Raji (cell line): Measurements from ENCODE around the gene SNX17.
A peak's percentile ranks its signal among the peaks of the same experiment; 100 is the strongest.

Source experiments
- POLR2A ChIP-seq: IDR thresholded peaks from 2 replicates; pipeline ENCODE4 v1.6.1; 2011; ENCODE audit warnings: low read depth, low read length, control low read depth; ENCODE audit not compliant: insufficient read depth

SNX17 gene

DNA sequence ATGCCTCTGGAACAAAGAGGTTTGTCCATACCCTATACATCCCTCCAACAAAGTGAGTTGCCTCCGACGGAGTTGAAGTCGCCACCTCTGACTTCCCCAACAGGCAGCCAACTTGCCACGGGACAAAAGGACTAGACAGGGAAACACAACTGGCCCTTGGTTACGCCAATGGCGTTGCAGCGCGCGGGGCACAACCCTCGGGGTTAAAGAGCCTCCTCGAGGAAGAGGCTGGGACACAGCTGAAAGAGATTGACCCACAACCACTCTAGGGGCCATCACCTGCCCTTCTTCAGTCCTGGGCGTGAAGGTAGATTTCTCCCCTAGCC lies 14.4 kb upstream of the SNX17 start:
- TF ChIP-seq POLR2A = no peak

DNA sequence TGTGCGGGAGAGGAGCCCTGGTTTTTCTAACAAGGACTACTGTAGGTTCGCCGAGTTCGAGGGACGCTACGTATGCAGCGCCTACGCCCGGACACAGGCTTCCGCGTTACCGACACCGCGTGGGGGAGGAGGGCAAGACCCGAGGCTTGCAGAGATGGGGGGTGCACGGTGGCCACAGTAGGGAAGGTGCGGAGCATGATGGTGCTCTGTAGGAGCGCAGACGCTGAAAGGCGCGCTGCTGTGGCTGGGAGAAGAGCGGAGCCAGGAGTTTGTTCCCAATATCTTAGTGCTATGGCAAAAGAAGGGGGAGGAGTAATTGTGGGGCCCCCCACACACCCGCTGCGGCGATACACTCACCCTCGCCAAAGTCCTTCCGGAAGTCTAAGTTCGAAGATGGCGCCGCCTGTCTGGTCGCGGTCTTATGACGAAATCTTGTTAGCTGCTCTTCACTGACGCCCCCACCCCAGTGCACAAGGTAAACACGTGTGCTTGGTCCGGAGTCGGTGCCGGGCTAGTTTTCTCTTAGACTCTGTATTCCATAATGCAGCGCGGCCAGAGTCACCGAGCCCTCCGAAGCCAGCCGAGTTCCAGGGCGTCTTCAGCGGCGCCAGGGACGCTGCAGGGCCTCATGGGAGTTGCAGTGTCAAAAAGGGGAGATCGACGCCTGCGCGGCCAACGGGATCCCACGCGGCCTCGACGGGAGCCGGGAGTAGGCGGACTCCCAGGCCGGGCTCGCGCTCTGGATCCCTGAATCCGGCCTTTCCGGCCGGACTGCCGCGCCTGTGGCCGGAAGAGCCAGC lies 13.8 kb upstream of the SNX17 start, which contains the start of gene GTF3C2:
Gene GTF3C2, minus strand, starts transcription at position 383 of the 800 bp plus-strand sequence. CDS start 13,210 bp downstream, outside the sequence.
- peak; percentile 74 for TF ChIP-seq POLR2A

DNA sequence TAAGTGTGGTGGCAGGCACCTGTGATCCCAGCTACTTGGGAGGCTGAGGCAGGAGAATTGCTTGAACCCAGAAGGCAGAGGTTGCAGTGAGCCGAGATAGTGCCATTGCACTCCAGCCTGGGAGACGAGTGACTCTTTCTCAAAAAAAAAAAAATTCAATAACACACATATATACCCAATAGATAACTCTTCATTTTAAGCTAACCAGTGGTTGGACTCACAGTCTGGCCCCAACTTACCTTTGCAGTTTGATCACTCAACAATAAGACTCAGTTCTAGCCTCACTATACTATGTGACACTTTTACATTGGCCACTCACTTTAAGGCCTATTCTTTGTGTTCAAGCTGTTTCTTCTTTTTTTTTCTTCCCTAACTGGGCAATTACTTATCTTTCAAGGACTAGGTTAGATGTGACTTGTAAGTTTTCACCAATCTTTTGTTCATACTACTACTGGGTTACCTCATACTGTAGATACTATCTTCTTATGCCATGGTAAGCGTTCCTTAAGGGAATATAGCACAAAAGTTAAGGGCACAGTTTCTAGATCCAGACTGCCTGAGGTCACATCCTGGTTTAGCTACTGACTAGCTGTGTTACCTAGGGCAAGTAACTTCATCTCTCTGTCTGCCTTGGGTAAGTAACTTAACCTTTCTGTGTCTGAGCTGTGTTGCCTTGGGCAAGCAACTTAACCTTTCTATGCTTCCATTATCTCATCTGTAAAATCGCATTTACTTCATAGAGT lies 7.6 kb upstream of the SNX17 start:
- no peak for TF ChIP-seq POLR2A

DNA sequence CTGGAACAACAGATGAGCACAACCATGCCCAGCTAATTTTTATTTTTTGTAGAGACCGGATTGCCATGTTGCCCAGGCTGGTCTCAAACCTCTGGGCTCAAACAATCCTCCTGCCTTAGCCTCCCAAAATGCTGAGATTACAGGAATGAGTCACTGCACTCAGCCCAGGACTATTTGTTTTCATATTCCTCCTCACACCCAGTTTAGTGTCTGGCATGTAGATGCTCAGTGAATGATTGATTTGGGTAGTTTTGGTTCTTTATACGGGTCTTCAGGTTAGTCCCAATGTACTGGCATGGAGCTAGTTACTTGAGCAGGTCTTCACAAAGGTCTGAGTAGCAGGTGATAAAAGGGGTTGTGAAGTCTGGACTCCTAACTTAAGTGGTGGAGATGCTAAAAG lies 6.5 kb upstream of the SNX17 start:
- TF ChIP-seq POLR2A = no peak

DNA sequence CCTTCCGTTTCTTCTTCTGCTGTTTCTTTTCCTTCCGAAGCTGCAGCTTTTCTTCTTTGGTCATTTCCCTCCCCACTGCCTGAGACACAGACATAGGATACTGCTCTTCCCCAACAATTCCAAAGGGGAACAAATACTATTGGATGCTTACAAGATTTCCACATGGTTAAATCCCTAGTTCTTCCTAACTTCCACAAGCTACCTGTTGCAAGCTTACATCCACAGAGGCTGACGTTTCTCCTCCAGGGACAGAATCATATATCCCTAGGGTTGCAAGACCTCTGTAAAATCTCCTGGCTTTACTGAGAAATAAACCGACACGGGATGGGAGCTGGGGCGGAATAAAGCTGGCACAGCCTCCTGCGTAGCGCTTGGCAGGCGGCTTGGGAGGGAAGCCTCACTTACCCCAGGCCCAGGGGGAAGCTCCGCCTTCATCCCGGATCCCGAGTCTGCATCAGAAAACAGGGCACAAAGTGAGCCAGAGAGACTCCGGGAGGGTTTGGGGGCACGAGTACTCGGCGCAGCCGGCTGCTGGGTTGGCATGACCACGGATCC lies 868 bp upstream of the SNX17 start:
- no peak for TF ChIP-seq POLR2A

DNA sequence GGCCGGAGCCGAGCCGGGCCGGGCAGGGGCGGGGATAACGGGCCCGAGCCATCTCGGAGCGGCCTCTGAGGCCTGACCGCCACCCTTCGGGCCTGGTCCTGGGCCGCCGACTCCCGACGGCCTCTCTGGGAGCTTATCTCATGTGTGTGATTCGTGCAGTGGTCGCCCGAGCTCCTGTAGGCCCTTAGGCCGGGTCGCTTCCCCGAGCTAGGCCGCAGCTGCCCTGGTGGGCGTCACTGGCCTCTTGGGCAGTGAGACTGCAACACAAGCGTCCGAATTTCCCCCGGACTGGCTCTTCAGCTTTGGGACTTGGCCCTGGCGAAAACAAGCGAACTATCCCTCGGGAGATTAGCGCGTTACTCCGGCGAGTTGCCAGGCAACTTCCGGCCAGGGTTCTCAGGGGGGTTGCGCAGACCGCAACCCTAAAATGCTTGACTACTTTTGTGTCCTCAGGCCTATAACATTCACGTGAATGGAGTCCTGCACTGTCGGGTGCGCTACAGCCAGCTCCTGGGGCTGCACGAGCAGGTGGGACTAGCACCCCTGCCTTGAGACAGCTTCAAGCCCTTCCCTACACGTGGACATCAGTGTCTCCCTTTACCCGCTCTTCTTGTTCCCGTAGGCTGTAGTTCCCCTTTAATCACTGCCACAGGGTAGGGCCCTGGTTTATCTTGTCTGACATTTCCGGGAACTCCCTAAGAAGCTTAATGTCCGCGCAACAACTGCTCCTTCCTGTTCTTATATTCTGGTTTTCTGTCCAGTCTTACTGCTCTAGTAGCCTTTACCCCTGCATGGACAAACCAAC lies 602 bp downstream of the SNX17 start:
- TF ChIP-seq POLR2A = peak; percentile 62; the same call in 1 of the 2 replicates

DNA sequence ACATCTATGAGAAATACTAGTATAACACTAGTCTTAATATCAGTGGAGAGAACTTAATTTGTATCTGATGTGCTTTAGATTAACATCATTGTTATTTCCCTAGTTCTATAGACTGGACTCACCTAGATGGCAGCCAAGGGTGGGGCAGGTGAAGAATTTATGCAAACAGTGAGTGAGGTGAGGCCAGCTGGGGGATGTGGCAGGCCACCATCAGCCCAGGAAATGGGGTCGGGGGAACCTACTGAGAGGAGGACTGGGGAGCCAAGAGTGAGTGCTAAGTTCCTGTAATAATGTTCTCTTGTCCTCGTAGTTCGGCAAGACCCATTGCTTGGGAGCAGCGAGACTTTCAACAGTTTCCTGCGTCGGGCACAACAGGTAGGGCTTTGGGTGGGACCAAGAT lies 2.5 kb downstream of the SNX17 start:
- TF ChIP-seq POLR2A = no peak

DNA sequence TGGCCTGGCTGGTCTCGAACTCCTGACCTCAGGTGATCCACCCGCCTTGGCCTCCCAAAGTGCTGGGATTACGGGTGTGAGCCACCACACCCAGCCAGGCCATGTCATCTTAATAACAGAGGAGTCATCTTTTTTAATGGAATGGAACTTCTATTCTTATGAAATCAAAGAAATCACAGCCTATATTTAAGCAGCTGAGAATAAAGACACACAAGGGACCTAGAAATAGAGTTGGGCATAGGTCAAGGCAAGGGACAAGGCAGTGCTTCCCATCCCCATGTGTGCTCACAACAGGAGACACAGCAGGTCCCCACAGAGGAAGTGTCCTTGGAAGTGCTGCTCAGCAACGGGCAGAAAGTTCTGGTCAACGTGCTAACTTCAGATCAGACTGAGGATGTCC lies 3.2 kb downstream of the SNX17 start:
- TF ChIP-seq POLR2A = no peak

DNA sequence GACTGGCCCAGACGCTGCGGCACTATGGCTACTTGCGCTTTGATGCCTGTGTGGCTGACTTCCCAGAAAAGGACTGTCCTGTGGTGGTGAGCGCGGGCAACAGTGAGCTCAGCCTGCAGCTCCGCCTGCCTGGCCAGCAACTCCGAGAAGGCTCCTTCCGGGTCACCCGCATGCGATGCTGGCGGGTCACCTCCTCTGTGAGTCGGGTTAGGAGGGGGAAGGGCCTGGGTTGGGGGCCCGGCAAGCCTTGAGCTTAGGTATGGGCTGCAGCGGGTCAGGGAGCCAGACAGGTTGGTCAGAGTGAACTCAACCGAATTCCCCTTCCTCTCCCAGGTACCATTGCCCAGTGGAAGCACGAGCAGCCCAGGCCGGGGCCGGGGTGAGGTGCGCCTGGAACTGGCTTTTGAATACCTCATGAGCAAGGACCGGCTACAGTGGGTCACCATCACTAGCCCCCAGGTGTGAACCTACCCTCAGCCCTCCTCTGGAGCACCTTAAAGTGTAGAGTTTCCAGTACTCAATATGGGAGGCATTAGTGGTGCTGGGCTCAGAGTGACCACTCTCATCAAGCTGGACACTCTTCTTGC lies 5.2 kb downstream of the SNX17 start:
- no peak for TF ChIP-seq POLR2A

DNA sequence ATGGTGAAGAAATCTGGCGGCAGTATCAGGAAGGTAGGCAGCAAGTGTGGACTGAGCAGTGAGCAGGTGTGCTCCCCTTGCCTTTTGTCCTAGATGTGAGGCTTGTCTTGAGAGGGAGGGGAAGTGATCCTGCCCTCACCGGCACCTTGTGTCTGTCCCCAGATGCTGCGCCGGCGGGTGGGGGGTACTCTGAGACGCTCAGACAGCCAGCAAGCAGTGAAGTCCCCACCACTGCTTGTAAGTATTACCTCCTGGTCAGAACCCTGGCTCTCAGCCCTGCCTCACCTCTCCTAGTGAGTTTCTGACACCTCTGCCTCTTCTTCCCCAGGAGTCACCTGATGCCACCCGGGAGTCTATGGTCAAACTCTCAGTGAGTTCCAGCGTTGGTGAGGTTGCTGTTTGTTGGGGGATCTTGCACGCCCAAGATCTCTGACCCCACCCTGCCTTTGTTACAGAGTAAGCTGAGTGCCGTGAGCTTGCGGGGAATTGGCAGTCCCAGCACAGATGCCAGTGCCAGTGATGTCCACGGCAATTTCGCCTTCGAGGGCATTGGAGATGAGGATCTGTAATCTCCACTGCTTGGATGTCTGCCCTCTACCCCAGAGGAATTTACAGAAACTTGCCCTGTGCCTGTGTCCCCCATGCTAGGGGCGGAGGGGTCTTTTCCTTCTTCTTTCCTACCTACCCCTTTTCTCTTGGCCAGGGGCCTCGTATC lies 5.9 kb downstream of the SNX17 start:
- no peak for TF ChIP-seq POLR2A

DNA sequence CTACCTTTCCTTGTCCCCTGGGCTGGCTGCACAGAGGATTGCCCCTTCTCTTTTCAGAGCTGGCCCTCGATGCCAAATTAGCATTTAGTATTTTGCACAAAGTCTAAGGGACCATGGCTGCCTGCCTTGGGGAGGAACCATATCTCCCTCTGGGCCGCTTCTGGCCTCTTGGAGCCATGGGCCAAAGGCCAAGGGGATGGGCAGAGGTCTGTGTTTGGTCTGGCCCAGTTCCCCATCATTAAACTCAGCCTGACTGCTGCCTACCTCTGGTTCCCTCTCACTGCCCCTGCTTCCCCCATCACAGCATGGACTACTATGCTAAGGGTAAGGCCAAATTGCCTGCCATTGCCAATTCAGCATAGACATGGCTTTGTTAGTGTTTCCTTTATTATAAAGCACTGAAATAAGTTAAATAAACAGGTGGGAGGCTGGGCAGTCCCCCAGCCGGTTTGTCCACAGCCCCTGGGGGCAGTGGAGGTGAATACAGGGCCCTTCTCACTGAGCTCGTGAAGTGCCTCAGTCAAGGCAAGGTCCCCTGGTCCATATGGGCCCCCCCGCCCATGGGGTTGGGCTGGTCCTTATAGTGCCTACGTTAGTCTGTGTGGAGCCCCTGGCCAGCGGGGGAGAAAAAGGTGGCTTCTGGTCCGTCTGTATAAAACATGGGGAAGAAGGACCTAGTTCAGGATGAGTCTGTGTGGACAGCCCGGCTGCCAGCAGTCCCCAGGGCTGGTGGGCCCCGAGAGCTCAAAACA lies 6.6 kb downstream of the SNX17 start:
- no peak for TF ChIP-seq POLR2A

DNA sequence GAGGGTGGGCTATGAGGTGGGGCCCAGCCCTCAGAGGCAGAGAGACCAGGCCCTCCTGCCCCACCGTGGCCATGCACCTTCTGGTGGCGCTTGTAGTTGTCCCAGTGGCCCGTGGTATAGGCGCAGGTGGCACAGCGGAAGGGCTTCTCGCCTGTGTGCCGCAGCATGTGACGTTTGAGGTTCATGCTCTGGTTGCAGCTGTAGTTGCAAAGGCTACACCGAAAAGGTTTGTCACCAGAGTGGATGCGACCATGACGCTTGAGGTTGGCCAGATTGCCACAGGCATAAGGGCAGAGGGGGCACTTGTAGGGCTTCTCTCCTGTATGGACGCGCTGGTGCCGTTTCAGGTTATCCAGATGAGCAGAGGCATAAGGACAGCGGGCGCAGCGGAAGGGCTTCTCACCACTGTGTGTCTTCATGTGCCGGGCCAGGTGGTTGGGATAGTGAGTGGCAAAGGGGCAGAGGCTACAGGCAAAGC lies 7.2 kb downstream of the SNX17 start:
- no peak for TF ChIP-seq POLR2A

DNA sequence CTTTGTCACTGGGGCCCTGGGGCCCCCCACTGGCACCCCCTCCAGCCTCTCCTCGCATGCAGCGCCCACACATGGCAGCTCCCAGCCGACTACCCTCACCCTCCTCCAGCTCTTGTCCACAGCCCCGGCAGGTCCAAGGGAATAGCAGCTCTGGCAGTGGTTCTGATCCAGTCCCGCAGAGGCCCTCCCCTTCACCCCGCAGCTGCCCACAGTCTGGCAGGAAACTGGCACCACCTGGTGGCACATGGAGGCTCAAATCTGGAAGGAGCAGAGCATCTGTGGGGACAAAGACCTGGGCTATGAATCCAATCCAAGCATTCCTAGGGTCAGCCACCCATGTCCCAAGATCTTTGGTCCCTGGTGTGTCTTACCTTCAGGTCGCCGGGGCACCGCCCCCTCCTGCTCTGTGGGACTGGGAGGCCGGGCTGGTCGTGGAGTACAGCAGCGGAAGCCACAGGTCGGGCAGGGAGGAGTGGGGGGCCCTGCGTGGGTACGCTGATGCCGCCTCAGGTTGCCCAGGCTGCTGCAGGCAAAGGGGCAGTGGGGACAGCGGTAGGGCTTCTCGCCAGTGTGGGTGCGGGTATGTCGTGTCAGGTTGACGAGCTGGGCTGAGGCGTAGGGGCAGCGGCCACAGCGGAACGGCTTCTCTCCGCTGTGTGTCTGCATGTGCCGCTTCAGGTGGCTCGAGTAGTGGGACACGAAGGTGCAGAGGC lies 7.8 kb downstream of the SNX17 start:
- TF ChIP-seq POLR2A = no peak
